Colonic mucosa (tissue), 4 donors: ENCODE data around the gene RHOBTB3. TPM values are rescaled to one million over a fixed set of nuclear protein-coding genes. Genes with fewer than 3 reads are reported as not detected.

Experiments used
- DNase-seq: peaks from one replicate; pipeline ENCODE4 v3.0.0-alpha.2; 2020
- H3K27ac ChIP-seq: fragments of 200-600 bp; one replicate; pipeline ENCODE4 v1.8.0; 2021
- H3K27me3 ChIP-seq: fragments of 200-600 bp; one replicate; pipeline ENCODE4 v1.8.0; 2021
- H3K36me3 ChIP-seq: fragments of 200-600 bp; one replicate; pipeline ENCODE4 v1.8.0; 2021
- H3K4me1 ChIP-seq: fragments of 200-600 bp; one replicate; pipeline ENCODE4 v1.8.0; 2021; ENCODE audit warnings: mild to moderate bottlenecking
- H3K4me3 ChIP-seq: fragments of 200-600 bp; one replicate; pipeline ENCODE4 v1.8.0; 2021
- H3K9ac ChIP-seq, 2 donors: one replicate each; pipeline ENCODE4 v1.7.0; 2013; ENCODE audit warnings: control low read depth in 2 of 2, low read depth in 2 of 2, low read length in 2 of 2
- H3K9me3 ChIP-seq: fragments of 200-600 bp; one replicate; pipeline ENCODE4 v1.8.0; 2021
- intact Hi-C: fragments of 100-400 bp; cut with DNase I; formaldehyde crosslinking; loops from one replicate; pipeline ENCODE4 v1.14.1; 2022
- total RNA-seq, 2 donors: library from RNA; stranded (reverse); fragmentation: NEBNext Ultra II Directional in 1 of 2; extraction: Animal tissue kit (Norgen Biotek cat#: 25700) in 1 of 2; gene quantifications; one replicate each; pipeline ENCODE4 v1.2.1, GENCODE V29; 2021
- TF ChIP-seq, protein P1 (sequence below): fragments of 200-600 bp; IDR thresholded peaks from one replicate; pipeline ENCODE4 v1.8.0; 2022; ENCODE audit warnings: antibody characterized with exemption, mild to moderate bottlenecking
- donor health status: healthy.
- donor health status: DM: no; HTN: no; CAD: no.
- donor health status: DM: no; HTN: no; CAD: no.

RHOBTB3 gene
- total RNA-seq, 2 donors from 2014 or later, result 50.0 to 59.0 TPM

DNA sequence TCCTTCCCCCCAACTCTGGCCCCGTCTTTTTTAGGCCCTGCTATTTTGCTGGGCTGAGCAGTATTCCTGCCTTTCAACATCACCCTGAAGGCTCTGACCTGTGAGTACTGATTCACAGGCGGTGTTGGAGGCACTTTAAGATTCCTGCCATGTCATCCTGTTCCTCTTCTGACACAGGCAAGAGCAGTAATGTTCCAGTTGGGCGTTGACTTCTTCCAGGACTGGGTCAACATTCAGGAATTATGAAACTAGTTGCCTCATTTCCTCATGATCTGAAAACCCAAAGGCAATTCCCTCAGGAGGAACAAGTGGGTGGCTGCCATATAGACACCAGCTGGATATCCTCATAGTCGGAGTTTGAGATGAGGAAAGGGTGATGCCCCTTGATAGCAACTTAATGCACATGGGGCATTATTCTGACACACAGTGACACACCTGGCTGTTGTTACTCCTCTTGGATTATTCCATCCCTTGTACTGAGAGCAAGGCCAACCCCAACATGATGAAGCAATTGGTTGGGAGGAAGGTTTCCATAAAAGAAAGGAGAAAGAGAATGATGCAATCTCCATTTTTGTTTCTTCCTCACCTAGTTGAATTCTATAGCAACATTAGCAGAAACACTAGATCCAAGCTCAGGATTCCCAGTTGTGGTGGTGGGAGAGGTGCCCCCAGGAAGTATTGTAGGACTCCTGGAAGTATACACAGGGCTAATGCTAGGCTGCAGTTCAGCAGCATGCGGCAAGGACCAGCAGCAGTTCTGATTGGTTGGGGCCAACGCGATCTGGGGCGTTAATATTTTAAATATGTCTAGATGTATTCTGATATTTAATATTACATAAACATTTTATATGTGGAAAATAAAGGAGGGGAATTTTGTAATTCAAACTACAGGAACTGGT, 111.0 kb downstream of the RHOBTB3 start:
- Histone ChIP-seq H3K4me1 (peaks cover 13% of the 10 kb centered on the region), H3K4me3 (no peak overlapping the region), H3K9me3 (no peaks in the 10 kb centered on the region), H3K36me3 (no peaks in the 10 kb centered on the region), H3K27me3 (no peaks in the 10 kb centered on the region), H3K27ac (peak overlapping the region; percentile 53), H3K9ac (peak overlapping the region in 1 of 2 donors; percentile 9)
- intact Hi-C loops, result no loop called here
- TF ChIP-seq, protein P1, sequence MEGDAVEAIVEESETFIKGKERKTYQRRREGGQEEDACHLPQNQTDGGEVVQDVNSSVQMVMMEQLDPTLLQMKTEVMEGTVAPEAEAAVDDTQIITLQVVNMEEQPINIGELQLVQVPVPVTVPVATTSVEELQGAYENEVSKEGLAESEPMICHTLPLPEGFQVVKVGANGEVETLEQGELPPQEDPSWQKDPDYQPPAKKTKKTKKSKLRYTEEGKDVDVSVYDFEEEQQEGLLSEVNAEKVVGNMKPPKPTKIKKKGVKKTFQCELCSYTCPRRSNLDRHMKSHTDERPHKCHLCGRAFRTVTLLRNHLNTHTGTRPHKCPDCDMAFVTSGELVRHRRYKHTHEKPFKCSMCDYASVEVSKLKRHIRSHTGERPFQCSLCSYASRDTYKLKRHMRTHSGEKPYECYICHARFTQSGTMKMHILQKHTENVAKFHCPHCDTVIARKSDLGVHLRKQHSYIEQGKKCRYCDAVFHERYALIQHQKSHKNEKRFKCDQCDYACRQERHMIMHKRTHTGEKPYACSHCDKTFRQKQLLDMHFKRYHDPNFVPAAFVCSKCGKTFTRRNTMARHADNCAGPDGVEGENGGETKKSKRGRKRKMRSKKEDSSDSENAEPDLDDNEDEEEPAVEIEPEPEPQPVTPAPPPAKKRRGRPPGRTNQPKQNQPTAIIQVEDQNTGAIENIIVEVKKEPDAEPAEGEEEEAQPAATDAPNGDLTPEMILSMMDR, result no peak
- peak; percentile 72 for DNase-seq

- Histone ChIP-seq H3K9ac (no peak overlapping the region), H3K27me3 (no peaks in the 10 kb centered on the region), H3K9me3 (no peaks in the 10 kb centered on the region), H3K4me3 (no peak overlapping the region), H3K4me1 (peaks cover 13% of the 10 kb centered on the region), H3K27ac (peak overlapping the region; percentile 53), H3K36me3 (no peaks in the 10 kb centered on the region)
- TF ChIP-seq, protein P1, result no peak
- intact Hi-C loops, result no loop called here
- peak; percentile 56 for DNase-seq
Observed at GRCh38 chr5:95842854-95843544, 111.9 kb downstream of the RHOBTB3 start.

- Histone ChIP-seq H3K4me1 (peaks cover 13% of the 10 kb centered on the region), H3K27ac (no peak overlapping the region), H3K4me3 (no peak overlapping the region), H3K9ac (no peak overlapping the region), H3K36me3 (no peaks in the 10 kb centered on the region), H3K27me3 (no peaks in the 10 kb centered on the region), H3K9me3 (no peaks in the 10 kb centered on the region)
- TF ChIP-seq, protein P1, result no peak
- intact Hi-C loops, result no loop called here
- peak; percentile 25 for DNase-seq
Observed at GRCh38 chr5:95843733-95844223, 112.6 kb downstream of the RHOBTB3 start.

GRCh38 chr5:95845391-95845790, 114.3 kb downstream of the RHOBTB3 start:
- intact Hi-C loops, result loop anchor here (5.0 kb wide), 2 partner anchors 183 to 203 kb away; no protein-coding TSS in a partner anchor
- Histone ChIP-seq H3K27ac (no peak overlapping the region), H3K9ac (no peak overlapping the region), H3K27me3 (no peaks in the 10 kb centered on the region), H3K4me1 (peaks cover 7% of the 10 kb centered on the region), H3K4me3 (no peak overlapping the region), H3K9me3 (no peaks in the 10 kb centered on the region), H3K36me3 (no peaks in the 10 kb centered on the region)
- peak; percentile 8 for DNase-seq
- TF ChIP-seq, protein P1, result no peak

Other genes starting within 250 kb of the RHOBTB3 start
- gene SKIC3, start 176.4 kb upstream of the RHOBTB3 start, total RNA-seq, result 10 to 100 TPM; 51.3 to 65.8 TPM
- gene ARSK, start 176.2 kb upstream of the RHOBTB3 start, total RNA-seq, result 1 to 10 TPM; 3.7 to 4.3 TPM
- under 1 TPM; 0.27 to 0.52 TPM for gene GPR150, start 111.2 kb upstream of the RHOBTB3 start, total RNA-seq
- gene RFESD, start 84.6 kb upstream of the RHOBTB3 start, total RNA-seq, result 1 to 10 TPM in 1 of 2 donors, under 1 TPM in 1; 0.89 to 2.0 TPM
- under 1 TPM; 0.37 to 0.40 TPM for gene SPATA9, start 48.3 kb upstream of the RHOBTB3 start, total RNA-seq
- 10 to 100 TPM; 52.8 to 89.6 TPM for gene GLRX, start 91.4 kb downstream of the RHOBTB3 start, total RNA-seq
- gene ELL2, start 230.5 kb downstream of the RHOBTB3 start, total RNA-seq, result 10 to 100 TPM; 26.9 to 38.2 TPM